Fibroblast of villous mesenchyme (primary cell): ENCODE measurements around the gene TMEM14A. TPM values are rescaled to one million over a fixed set of nuclear protein-coding genes. Genes with fewer than 3 reads are reported as not detected.

ENCODE experiments used
- DNase-seq: peaks from one replicate; pipeline ENCODE4 v3.0.0-alpha.2; 2010; ENCODE audit warnings: low read depth
- H3K4me3 ChIP-seq: 2 replicates; pipeline ENCODE4 v1.5.1; 2011; ENCODE audit warnings: low read depth, mild to moderate bottlenecking, low read length
- total RNA-seq: library from RNA; depleted of rRNA; stranded (reverse); fragments of >200 nt; gene quantifications from 2 replicates; pipeline ENCODE4 v1.2.3, GENCODE V29; 2012
- TF ChIP-seq, protein P1 (sequence below): IDR thresholded peaks from 2 replicates; pipeline ENCODE4 v1.5.1; 2012; ENCODE audit warnings: low read depth, mild to moderate bottlenecking, low read length; ENCODE audit not compliant: insufficient read depth

Gene TMEM14A
- total RNA-seq, 1 donor, result 31.1 TPM

- H3K4me3 ChIP-seq, result no peak overlapping the region
- DNase-seq, result peak; percentile 72
- TF ChIP-seq, protein P1, sequence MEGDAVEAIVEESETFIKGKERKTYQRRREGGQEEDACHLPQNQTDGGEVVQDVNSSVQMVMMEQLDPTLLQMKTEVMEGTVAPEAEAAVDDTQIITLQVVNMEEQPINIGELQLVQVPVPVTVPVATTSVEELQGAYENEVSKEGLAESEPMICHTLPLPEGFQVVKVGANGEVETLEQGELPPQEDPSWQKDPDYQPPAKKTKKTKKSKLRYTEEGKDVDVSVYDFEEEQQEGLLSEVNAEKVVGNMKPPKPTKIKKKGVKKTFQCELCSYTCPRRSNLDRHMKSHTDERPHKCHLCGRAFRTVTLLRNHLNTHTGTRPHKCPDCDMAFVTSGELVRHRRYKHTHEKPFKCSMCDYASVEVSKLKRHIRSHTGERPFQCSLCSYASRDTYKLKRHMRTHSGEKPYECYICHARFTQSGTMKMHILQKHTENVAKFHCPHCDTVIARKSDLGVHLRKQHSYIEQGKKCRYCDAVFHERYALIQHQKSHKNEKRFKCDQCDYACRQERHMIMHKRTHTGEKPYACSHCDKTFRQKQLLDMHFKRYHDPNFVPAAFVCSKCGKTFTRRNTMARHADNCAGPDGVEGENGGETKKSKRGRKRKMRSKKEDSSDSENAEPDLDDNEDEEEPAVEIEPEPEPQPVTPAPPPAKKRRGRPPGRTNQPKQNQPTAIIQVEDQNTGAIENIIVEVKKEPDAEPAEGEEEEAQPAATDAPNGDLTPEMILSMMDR, result peak; percentile 66
Observed at GRCh38 chr6:52724406-52725121, 53.7 kb downstream of the TMEM14A start.

DNA sequence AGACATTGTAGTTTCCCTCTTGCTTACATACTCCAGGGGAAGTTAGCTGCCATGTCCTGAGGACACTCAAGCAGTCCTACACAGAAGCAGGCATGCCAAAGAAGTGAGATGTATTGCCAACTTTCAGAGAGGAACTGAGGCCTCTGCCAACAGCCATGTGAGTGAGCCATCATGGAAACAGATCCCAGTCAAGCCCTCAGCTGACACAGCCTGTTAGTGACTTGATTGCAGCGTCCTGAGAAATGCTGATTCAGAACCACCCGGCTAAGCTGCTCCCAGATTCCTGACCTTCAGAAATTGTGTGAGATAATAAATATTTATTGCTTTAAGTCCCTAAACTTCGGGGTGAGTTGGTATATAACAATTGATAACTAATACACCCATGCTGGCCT lies 54.2 kb downstream of the TMEM14A start:
- no peak overlapping the region for H3K4me3 ChIP-seq
- no peak for DNase-seq
- TF ChIP-seq, protein P1, result no peak

DNA sequence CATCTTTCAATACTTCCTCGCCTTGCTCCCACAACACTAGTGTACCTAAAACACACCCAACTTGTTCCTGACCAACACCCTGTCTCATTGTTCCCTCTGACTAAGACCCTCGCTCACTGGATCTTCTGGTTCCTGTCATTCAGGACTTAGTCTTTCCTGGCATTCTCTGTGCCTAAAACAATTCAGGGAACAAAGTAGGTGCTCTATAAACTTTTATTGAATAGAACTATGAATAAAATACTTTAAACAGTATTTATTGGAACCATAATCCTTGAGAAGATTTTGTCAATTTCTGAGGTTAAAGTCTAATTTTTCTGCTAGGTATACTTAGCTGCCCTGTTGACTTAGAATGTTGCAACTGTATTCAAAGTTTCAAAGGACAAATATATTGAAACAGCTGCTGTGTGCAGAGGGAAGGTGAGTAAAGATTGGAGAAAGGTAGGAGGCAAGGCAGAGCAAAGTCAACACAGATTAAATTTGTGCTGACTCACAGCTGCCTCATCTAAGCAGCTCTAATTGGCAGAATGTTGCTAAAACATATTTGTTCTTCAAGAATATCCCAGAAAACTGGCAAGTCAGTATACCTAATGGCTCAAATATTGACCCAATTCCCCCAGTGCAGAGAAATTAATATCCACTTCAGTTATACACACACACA lies 54.8 kb downstream of the TMEM14A start:
- DNase-seq, result no peak
- TF ChIP-seq, protein P1, result no peak
- no peak overlapping the region for H3K4me3 ChIP-seq

DNA sequence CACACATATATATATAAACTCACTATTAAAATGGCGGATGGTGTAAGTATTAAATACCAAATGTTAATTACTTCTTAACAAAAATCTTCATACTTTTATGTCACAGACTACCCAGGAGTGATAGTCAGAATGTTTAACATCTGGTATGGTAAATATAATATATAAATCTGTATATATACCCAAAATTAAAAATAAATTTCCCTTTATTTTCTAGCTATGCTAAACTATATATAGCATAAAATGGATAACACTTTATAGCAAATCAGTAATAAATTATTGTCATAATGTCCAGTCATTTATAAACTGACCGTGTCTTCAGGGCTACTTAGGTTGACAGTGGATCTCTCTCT lies 55.3 kb downstream of the TMEM14A start:
- H3K4me3 ChIP-seq, result no peak overlapping the region
- DNase-seq, result no peak
- TF ChIP-seq, protein P1, result no peak

DNA sequence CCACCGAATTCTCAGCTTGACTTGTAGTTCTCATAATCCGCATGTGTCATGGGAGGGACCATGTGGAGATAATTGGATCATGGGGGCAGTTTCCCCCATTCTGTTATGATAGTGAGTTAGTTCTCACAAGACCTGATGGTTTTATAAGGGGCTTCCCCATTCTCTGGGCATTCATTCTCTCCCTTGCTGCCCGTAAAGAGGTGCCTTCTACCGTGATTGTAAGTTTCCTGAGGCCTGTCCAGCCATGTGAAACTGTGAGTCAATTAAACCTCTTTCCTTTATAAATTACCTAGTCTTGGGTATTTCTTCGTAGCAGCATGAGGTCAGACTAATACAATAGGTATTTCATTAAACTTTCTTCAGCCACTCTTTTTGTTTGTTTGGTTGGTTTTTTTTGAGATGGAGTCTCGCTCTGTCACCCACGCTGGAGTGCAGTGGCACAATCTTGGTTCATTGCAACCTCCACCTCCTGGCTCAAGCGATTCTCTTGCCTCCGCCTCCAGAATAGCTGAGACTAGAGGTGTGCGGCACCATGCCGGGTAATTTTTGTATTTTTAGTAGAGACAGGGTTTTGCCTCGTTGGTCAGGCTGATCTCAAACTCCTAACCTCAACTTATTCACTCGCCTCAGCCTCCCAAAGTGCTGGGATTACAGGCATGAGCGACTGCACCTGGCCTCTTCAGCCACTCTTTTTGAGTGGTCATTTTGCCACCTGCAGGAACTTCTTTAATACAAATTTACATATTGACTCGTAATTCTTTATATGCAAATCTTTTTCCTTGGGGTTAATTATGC lies 56.0 kb downstream of the TMEM14A start:
- H3K4me3 ChIP-seq, result no peak overlapping the region
- no peak for DNase-seq
- TF ChIP-seq, protein P1, result no peak

DNA sequence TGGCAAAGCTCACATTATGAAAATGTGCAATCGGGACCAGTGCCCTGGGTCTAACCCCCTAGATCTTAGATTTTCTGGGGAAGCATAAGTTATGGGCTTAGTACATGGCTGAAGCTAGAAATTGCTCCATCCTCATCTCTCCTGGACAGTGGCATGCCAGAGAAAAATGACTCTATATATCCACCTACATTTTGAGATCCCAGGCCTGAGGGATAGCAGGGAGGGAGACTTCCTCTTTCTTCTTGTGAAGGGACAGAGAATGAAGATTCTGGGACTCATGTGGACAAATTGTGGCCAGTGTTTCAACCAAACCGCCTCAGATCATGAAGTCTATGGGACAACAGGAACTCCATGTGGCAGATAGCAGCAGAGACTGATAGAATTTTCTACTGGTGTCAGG lies 57.0 kb downstream of the TMEM14A start:
- no peak overlapping the region for H3K4me3 ChIP-seq
- TF ChIP-seq, protein P1, result no peak
- DNase-seq, result no peak
